DMS79 treated with DMSO at 0.1 percent for 48 hours (cell line): ENCODE results near the gene CDK16.
"Not testable (repeated sequence)": the region's sequence is repeated elsewhere in the genome, so short reads cannot be mapped to it uniquely, and the experiment has no call there.

ENCODE experiments used
- DNase-seq: peaks from one replicate; lab custom pipeline; 2025; lab: John Stamatoyannopoulos, UW

CDK16 gene

DNA sequence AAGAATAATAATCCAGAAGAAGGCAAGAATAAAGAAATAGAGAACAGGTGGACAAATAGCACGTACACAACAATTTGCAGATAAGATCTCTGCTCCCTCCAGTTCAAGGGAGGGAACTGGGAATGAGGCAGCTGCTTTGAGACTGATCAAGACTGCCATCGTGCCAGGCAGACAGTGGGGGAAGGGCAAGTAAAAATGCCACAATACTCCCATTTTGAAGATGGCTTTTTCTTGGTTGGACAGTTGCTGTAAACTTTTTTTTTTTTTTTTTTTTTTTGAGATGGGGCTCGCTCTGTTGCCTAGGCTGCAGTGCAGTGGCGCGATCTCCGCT is 31.5 kb downstream of the CDK16 start:
- no peak for DNase-seq

DNA sequence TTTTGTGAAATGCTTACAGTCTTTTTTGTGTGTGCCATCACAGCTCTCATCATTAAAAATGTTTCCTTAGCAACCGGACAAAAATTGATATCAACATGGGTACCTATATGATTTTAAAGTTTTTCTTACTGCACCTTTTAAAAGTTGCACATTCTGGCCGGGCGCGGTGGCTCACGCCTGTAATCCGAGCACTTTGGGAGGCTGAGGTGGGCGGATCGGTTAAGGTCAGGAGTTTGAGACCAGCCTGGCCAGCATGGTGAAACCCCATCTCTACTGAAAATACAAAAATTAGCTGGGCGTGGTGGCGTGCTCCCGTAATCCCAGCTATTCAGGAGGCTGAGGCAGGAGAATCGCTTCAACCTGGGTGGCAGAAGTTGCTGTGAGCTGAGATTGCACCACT is 39.1 kb downstream of the CDK16 start:
- DNase-seq, result not testable (repeated sequence)

DNA sequence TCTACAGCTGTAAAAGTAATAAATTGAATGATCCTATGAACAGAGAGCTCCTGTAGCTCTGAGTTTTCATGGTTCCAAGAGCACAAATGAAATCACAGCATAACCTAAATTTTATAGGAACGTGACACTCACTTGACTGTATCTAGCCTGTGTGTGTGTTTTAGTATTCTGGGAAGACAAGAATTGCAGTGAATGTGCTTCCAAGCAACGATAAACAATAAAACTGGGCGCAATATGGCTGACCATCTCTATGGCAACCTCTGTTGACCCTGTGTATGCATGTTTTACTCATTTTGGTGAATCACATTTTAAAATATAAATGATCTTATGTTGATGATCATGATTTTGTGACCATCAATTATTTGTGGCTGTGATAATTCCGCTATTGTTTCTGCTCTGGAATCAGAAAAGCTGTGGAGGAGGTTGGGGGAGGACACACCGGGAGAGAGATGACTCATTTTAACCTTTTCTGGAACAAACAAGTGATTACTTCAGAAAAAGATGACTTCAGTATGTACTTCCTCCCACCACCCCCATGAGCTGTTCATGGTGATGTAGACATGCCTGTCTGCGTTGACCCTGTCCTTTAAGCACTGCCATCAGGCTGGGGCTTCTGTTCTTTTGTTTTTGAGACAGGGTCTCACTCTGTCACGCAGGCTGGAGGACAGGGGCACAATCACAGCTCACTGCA is 46.1 kb downstream of the CDK16 start:
- DNase-seq, result no peak

DNA sequence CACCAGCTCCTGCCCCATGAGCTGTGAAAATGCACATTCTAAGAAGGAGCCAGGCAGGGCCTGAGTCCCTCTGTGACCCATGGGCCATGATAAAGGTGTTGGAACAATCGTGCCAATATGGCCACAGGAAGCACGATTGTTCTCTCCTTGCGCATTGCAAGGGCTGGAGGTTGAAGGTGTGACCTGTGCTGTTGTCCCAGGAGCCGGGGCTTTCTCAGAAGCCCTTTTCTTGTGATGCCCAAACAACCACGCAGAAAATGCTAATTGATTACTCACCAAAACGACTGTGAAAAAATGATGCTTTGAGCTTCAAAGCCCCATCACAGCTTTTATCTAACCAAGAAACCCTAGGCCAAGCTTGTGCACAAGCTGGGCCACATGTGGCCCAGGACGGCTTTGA is 48.2 kb downstream of the CDK16 start:
- no peak for DNase-seq

DNA sequence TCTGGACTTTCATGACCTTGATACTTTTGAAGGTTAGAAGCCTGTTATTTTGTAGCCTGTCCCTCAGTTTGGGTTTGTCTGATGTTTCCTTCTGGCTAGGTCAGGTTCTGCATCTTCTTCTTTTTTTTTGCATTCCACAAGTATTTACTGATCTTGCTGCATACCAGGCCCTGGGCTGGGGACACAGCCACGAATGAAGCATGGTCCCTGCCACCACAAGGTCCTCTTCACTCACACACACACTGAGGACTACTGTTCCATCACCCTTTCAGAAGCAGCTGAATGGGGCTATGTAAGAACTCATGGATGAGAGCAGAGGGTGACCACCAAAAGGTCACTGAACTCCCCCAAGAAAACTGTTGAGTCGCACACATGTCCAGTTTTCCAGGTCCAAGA is 53.5 kb downstream of the CDK16 start:
- no peak for DNase-seq

DNA sequence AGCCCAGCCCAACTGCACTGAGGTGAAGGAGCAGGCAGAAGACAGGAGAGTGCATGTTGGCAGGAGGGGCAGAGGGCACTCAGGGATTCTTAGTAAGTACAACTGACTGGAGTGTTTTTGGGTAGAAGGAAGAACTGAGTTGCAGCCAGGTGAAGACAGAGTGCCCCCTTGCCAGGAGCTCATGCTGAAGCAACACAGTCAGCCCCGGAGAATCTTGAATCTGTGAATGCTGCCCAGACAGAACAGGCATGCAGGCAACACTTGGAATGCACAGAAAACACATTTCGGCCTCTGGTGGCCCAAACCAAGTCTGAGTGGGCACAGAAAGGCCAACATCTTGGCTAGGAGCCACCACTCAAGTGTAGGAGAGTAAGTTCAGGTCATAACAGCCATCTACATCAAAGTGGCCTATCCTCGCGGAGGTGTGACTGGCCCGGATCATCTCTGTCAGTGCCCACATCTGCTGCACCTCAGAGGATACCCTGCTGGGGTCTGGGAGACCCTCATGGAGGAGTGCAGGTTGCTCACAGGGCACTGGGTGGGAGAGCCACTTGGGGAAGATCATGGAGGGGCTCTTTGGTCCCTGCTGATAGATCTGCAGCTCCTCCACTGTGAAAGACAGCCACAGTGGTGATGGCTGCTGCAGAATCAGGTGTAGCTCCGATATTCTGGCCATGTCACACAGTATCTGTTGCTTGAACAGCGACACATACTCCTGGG is 54.7 kb downstream of the CDK16 start:
- no peak for DNase-seq

DNA sequence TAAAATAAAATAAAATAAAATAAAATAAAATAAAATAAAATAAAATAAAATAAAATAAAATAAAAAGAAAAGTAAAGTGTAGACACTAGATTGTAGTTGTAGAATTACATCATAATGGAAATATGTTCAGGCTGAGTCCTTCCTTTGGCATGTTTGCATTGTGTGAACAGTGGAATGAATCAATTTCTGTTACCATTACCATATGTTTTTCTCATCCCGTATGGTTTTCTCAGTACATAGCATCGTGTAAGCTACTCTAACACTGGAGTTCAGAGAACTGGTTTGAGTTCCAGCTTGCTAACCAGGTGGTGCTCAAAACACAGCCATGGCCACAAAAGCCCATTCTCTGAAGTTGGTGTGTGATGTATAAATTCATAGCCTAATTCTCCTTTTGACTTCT is 60.2 kb downstream of the CDK16 start:
- no peak for DNase-seq
